ENCODE measurements around the gene LDLR.

LDLR gene

GRCh38 chr19:11089254-11090013, at the start of gene LDLR:
Gene LDLR, plus strand, starts transcription at chr19:11089463. Its CDS starts 86 bp downstream, at chr19:11089549.
- Histone ChIP-seq H2AFZ (ENCODE audit: low read depth, low read length) (no peak within 1 kb of the TSS), H3K36me3 (ENCODE audit: insufficient read depth, low read length) (peaks cover 26% of the 10 kb centered on the region), H3K9me3 (ENCODE audit: low read length) (no peaks in the 10 kb centered on the region), H3K4me1 (ENCODE audit: insufficient read depth, low read length) (peaks cover 26% of the 10 kb centered on the region), H3K4me3 (ENCODE audit: low read length) (peak within 1 kb of the TSS; percentile 67), H3K27me3 (ENCODE audit: insufficient read depth, low read length) (no peaks in the 10 kb centered on the region)

- Histone ChIP-seq H3K36me3 (ENCODE audit: insufficient read depth, low read length) (peaks cover 83% of the 10 kb centered on the region), H3K4me1 (ENCODE audit: insufficient read depth, low read length) (no peaks in the 10 kb centered on the region), H2AFZ (ENCODE audit: low read depth, low read length) (no peak overlapping the region), H3K9me3 (ENCODE audit: low read length) (no peaks in the 10 kb centered on the region), H3K27me3 (ENCODE audit: insufficient read depth, low read length) (no peaks in the 10 kb centered on the region), H3K4me3 (ENCODE audit: low read length) (no peak overlapping the region)
Measured at GRCh38 chr19:11041194-11041593, 48.1 kb upstream of the LDLR start.

DNA sequence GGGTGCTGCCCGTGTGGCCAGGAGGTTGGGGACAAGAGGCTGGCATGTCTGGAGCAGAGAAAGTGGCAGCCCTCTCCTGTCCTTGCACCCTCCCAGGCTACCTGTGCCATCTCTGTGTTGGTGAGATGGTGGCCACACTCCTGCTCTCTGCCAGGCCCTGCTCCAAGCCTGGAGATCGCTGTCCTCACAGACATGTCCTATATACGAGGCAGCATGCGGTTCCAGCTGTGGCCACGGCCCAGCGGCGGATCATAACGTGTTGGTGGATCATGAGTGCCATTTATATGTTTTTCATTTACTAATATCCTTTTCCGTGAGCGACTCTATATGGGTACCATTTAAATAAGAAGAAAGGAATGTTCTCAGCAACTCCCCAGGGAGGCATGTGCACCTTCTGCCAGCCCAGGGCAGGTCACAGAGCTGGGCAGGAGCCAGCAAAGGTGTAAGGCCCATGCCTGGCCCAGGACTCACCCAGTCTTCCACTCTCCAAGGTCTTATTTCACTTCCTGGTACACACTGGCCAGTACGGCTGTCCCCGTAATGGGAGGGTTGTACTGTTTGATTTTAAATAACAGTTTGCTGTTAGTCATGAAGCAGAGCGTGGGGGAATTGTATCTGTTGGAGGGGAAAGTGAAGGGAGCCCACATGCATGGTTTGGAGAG, 47.2 kb upstream of the LDLR start:
- peaks cover 83% of the 10 kb centered on the region for H3K36me3 ChIP-seq (ENCODE audit: insufficient read depth, low read length)
- H3K27me3 ChIP-seq (ENCODE audit: insufficient read depth, low read length), result no peaks in the 10 kb centered on the region
- no peak overlapping the region for H2AFZ ChIP-seq (ENCODE audit: low read depth, low read length)

DNA sequence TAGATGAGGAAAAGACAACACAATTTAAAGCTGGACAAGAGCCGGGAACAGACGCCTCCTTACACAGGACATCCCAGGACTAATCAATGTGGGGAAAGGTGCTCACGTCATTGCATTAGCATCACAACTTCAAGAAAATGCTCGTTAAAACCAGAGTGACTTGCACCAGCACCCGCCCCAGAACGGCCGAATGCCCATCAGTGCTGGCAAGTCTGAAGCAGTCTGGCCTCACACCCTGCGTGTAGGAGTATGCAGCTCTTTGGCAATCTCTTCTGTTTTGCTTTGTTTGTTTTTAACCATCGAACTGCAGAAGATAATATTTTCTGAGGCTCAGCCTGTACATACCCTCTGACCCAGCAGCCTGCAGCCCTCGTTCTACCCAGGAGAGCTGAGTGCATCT, 44.8 kb upstream of the LDLR start:
- no peaks in the 10 kb centered on the region for H3K4me1 ChIP-seq (ENCODE audit: insufficient read depth, low read length)
- no peak overlapping the region for H2AFZ ChIP-seq (ENCODE audit: low read depth, low read length)
- peaks cover 81% of the 10 kb centered on the region for H3K36me3 ChIP-seq (ENCODE audit: insufficient read depth, low read length)
- no peaks in the 10 kb centered on the region for H3K9me3 ChIP-seq (ENCODE audit: low read length)
- no peaks in the 10 kb centered on the region for H3K27me3 ChIP-seq (ENCODE audit: insufficient read depth, low read length)
- H3K4me3 ChIP-seq (ENCODE audit: low read length), result no peak overlapping the region

More for the DNA sequence above, 47.2 kb upstream of the LDLR start:
- Histone ChIP-seq H3K4me1 (ENCODE audit: insufficient read depth, low read length) (no peaks in the 10 kb centered on the region), H3K9me3 (ENCODE audit: low read length) (no peaks in the 10 kb centered on the region), H3K4me3 (ENCODE audit: low read length) (no peak overlapping the region)

DNA sequence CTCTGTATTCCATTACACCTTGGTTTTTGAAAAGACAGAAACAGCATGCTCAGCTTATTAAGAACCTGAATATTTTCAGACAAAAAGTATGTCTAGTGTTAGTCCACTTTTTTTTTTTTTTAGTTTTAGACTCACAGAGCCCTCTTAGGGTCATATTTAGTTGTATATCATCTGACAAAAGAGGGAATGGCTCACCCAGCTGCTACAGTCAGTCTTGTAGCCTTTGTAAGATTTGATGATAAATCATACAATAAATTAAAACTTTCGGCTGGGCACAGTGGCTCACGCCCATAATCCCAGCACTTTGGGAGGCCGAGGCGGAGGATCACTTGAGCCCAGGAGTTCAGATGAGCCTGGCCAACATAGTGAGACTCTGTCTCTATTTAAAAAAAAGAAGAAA, 43.7 kb upstream of the LDLR start:
- H3K9me3 ChIP-seq (ENCODE audit: low read length), result no peaks in the 10 kb centered on the region
- H3K4me3 ChIP-seq (ENCODE audit: low read length), result no peak overlapping the region
- H3K27me3 ChIP-seq (ENCODE audit: insufficient read depth, low read length), result no peaks in the 10 kb centered on the region
- peaks cover 90% of the 10 kb centered on the region for H3K36me3 ChIP-seq (ENCODE audit: insufficient read depth, low read length)
- no peak overlapping the region for H2AFZ ChIP-seq (ENCODE audit: low read depth, low read length)
- no peaks in the 10 kb centered on the region for H3K4me1 ChIP-seq (ENCODE audit: insufficient read depth, low read length)

GRCh38 chr19:11046605-11047354, 42.5 kb upstream of the LDLR start:
- H3K36me3 ChIP-seq (ENCODE audit: insufficient read depth, low read length), result peaks cover 85% of the 10 kb centered on the region
- no peak overlapping the region for H3K4me3 ChIP-seq (ENCODE audit: low read length)
- no peaks in the 10 kb centered on the region for H3K4me1 ChIP-seq (ENCODE audit: insufficient read depth, low read length)
- no peaks in the 10 kb centered on the region for H3K27me3 ChIP-seq (ENCODE audit: insufficient read depth, low read length)
- no peaks in the 10 kb centered on the region for H3K9me3 ChIP-seq (ENCODE audit: low read length)
- H2AFZ ChIP-seq (ENCODE audit: low read depth, low read length), result no peak overlapping the region

GRCh38 chr19:11047866-11048265, 41.4 kb upstream of the LDLR start:
- Histone ChIP-seq H3K4me3 (ENCODE audit: low read length) (no peak overlapping the region), H2AFZ (ENCODE audit: low read depth, low read length) (no peak overlapping the region), H3K36me3 (ENCODE audit: insufficient read depth, low read length) (peaks cover 83% of the 10 kb centered on the region), H3K4me1 (ENCODE audit: insufficient read depth, low read length) (no peaks in the 10 kb centered on the region), H3K9me3 (ENCODE audit: low read length) (no peaks in the 10 kb centered on the region), H3K27me3 (ENCODE audit: insufficient read depth, low read length) (no peaks in the 10 kb centered on the region)

GRCh38 chr19:11050323-11051114, 38.7 kb upstream of the LDLR start:
- H3K4me3 ChIP-seq (ENCODE audit: low read length), result no peak overlapping the region
- H3K36me3 ChIP-seq (ENCODE audit: insufficient read depth, low read length), result peaks cover 83% of the 10 kb centered on the region
- H3K9me3 ChIP-seq (ENCODE audit: low read length), result no peaks in the 10 kb centered on the region
- H3K4me1 ChIP-seq (ENCODE audit: insufficient read depth, low read length), result no peaks in the 10 kb centered on the region
- no peaks in the 10 kb centered on the region for H3K27me3 ChIP-seq (ENCODE audit: insufficient read depth, low read length)
- no peak overlapping the region for H2AFZ ChIP-seq (ENCODE audit: low read depth, low read length)

DNA sequence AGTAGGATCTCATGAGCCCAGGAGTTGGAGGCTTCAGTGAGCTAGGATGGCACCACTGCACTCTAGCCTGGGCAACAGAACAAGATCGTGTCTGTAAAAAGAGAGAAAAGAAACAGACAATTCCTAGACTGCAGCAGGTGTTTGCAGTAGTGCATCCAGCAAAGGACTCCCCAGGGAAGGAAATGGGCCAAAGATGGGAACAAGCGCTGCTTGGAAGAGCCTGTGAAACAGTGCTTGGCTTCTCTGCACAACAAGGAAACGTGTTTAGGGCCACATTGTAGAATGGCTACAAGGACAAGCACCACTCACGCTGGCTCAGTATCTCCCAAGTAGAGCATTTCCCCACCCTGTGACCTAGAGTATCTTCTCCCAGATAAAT, 35.5 kb upstream of the LDLR start:
- H2AFZ ChIP-seq (ENCODE audit: low read depth, low read length), result no peak overlapping the region
- no peaks in the 10 kb centered on the region for H3K4me1 ChIP-seq (ENCODE audit: insufficient read depth, low read length)
- H3K4me3 ChIP-seq (ENCODE audit: low read length), result no peak overlapping the region
- peaks cover 78% of the 10 kb centered on the region for H3K36me3 ChIP-seq (ENCODE audit: insufficient read depth, low read length)
- H3K9me3 ChIP-seq (ENCODE audit: low read length), result no peaks in the 10 kb centered on the region
- no peaks in the 10 kb centered on the region for H3K27me3 ChIP-seq (ENCODE audit: insufficient read depth, low read length)

DNA sequence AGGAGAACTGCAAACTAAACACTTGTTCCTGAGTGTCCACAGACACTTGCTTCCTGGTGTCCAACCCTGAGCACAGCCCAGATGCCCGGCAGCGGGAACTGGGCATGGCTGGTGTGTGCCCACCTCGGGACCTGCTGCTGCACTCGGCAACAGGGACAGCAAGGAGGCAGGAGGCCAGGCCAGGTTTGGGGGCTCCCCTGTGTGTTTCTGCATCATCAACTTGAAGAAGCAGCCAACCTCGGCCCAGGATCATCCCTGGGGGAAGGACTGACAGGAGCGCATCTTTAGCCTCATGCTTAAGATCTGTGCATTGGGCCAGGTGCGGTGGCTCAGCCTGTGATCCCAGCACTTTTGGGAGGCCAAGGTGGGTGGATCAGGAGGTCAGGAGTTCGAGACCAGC, 35.1 kb upstream of the LDLR start:
- Histone ChIP-seq H3K9me3 (ENCODE audit: low read length) (no peaks in the 10 kb centered on the region), H2AFZ (ENCODE audit: low read depth, low read length) (no peak overlapping the region), H3K27me3 (ENCODE audit: insufficient read depth, low read length) (no peaks in the 10 kb centered on the region), H3K36me3 (ENCODE audit: insufficient read depth, low read length) (peaks cover 77% of the 10 kb centered on the region), H3K4me1 (ENCODE audit: insufficient read depth, low read length) (no peaks in the 10 kb centered on the region), H3K4me3 (ENCODE audit: low read length) (no peak overlapping the region)

DNA sequence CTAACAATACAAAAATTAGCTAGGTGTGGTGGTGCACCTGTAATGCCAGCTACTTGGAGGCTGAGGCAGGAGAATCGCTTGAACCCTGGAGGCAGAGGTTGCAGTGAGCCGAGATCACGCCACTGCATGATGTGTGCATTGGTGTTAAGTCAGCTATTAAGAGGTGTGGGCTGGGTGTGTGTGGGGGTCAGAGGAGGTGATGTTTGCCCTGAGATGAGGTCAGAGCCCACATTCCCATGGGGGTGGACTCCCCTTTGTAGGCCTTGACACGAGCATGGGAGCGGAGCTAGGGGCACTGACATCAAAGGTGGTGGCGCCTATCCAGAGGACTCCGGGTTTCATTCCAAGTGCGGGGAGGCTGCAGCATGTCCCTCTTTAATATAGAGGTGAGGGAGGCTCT, 34.6 kb upstream of the LDLR start:
- peaks cover 76% of the 10 kb centered on the region for H3K36me3 ChIP-seq (ENCODE audit: insufficient read depth, low read length)
- H3K4me3 ChIP-seq (ENCODE audit: low read length), result no peak overlapping the region
- H2AFZ ChIP-seq (ENCODE audit: low read depth, low read length), result no peak overlapping the region
- H3K27me3 ChIP-seq (ENCODE audit: insufficient read depth, low read length), result no peaks in the 10 kb centered on the region
- no peaks in the 10 kb centered on the region for H3K4me1 ChIP-seq (ENCODE audit: insufficient read depth, low read length)
- no peaks in the 10 kb centered on the region for H3K9me3 ChIP-seq (ENCODE audit: low read length)

GRCh38 chr19:11058246-11059030, 30.8 kb upstream of the LDLR start:
- H3K9me3 ChIP-seq (ENCODE audit: low read length), result no peaks in the 10 kb centered on the region
- H3K4me1 ChIP-seq (ENCODE audit: insufficient read depth, low read length), result no peaks in the 10 kb centered on the region
- peaks cover 82% of the 10 kb centered on the region for H3K36me3 ChIP-seq (ENCODE audit: insufficient read depth, low read length)
- H3K27me3 ChIP-seq (ENCODE audit: insufficient read depth, low read length), result no peaks in the 10 kb centered on the region
- H3K4me3 ChIP-seq (ENCODE audit: low read length), result no peak overlapping the region
- H2AFZ ChIP-seq (ENCODE audit: low read depth, low read length), result no peak overlapping the region
